Mesendoderm (in vitro differentiated cells): Measurements from ENCODE around the gene SBNO2.
A peak's percentile ranks its signal among the peaks of the same experiment; 100 is the strongest.

ENCODE experiments used
- DNase-seq: peaks from one replicate; pipeline ENCODE4 v3.0.0; 2013
- H2AK5ac ChIP-seq: 2 replicates; pipeline ENCODE4 v1.6.1; 2013; ENCODE audit warnings: low read length, inconsistent platforms
- H2BK120ac ChIP-seq: 2 replicates; pipeline ENCODE4 v1.6.1; 2013; ENCODE audit warnings: low read depth, mild to moderate bottlenecking, low read length, moderate library complexity, mixed read lengths
- H2BK15ac ChIP-seq: replicated peaks from 2 replicates; pipeline ENCODE4 v1.6.1; 2013; ENCODE audit warnings: low read depth, mild to moderate bottlenecking, moderate library complexity
- H2BK5ac ChIP-seq: 2 replicates; pipeline ENCODE4 v1.6.1; 2013; ENCODE audit warnings: low read length, inconsistent platforms
- H3K18ac ChIP-seq: 2 replicates; pipeline ENCODE4 v1.6.1; 2013; ENCODE audit warnings: mild to moderate bottlenecking, low read length, mixed read lengths
- H3K23ac ChIP-seq: one replicate; pipeline ENCODE4 v1.6.1; 2013; ENCODE audit warnings: low read length
- H3K27ac ChIP-seq: 2 replicates; pipeline ENCODE4 v1.5.1; 2013; ENCODE audit warnings: low read depth, mild to moderate bottlenecking, inconsistent platforms, low read length, moderate library complexity
- H3K27me3 ChIP-seq: 2 replicates; pipeline ENCODE4 v1.6.1; 2013; ENCODE audit warnings: low read length, control low read depth, mild to moderate bottlenecking, inconsistent platforms; ENCODE audit not compliant: insufficient read depth, poor library complexity
- H3K36me3 ChIP-seq: 2 replicates; pipeline ENCODE4 v1.6.1; 2013; ENCODE audit warnings: low read length, inconsistent platforms; ENCODE audit not compliant: control insufficient read depth, insufficient read depth
- H3K4ac ChIP-seq: one replicate; pipeline ENCODE4 v1.6.1; 2013; ENCODE audit warnings: low read depth, mild to moderate bottlenecking, low read length, moderate library complexity
- H3K4me1 ChIP-seq: 2 replicates; pipeline ENCODE4 v1.6.1; 2013; ENCODE audit warnings: low read depth, low read length, inconsistent platforms; ENCODE audit not compliant: control insufficient read depth
- H3K4me2 ChIP-seq: 2 replicates; pipeline ENCODE4 v1.6.1; 2013; ENCODE audit warnings: low read length
- H3K4me3 ChIP-seq: 2 replicates; pipeline ENCODE4 v1.5.1; 2013; ENCODE audit warnings: mild to moderate bottlenecking, low read length
- H3K56ac ChIP-seq: one replicate; pipeline ENCODE4 v1.6.1; 2013; ENCODE audit warnings: low read length
- H3K79me1 ChIP-seq: 2 replicates; pipeline ENCODE4 v1.6.1; 2013; ENCODE audit warnings: low read length, inconsistent platforms
- H3K79me2 ChIP-seq: 2 replicates; pipeline ENCODE4 v1.6.1; 2013; ENCODE audit warnings: mild to moderate bottlenecking, low read length; ENCODE audit not compliant: control insufficient read depth, insufficient read depth
- H3K9ac ChIP-seq: 2 replicates; pipeline ENCODE4 v1.6.1; 2013; ENCODE audit warnings: low read length, inconsistent platforms
- H4K5ac ChIP-seq: one replicate; pipeline ENCODE4 v1.6.1; 2013; ENCODE audit warnings: low read length
- H4K8ac ChIP-seq: one replicate; pipeline ENCODE4 v1.6.1; 2013; ENCODE audit warnings: low read depth, mild to moderate bottlenecking, control low read depth, low read length, moderate library complexity
- WGBS: extraction: QIAGEN DNeasy Blood & Tissue Kit; methylation state at CpG from one replicate; pipeline ENCODE4 v1.1.7; 2013; ENCODE audit warnings: low lambda C conversion rate, missing lambda C conversion rate; ENCODE audit not compliant: insufficient coverage; ENCODE audit errors: extremely low coverage; 5-methylcytosine and 5-hydroxymethylcytosine counted together

SBNO2 gene

GRCh38 chr19:1107661-1108261 is 66.3 kb downstream of the SBNO2 start:
- Histone ChIP-seq H3K79me2 (peaks cover 4% of the 10 kb centered on the region), H3K18ac (no peak overlapping the region)
- no CpG with 5 or more reads among the region's 25 CpGs for WGBS

GRCh38 chr19:1106841-1107660 is 67.0 kb downstream of the SBNO2 start:
- Histone ChIP-seq H3K36me3 (peaks cover 2% of the 10 kb centered on the region), H2BK15ac (no peak overlapping the region), H3K27me3 (no peaks in the 10 kb centered on the region), H4K8ac (no peak overlapping the region), H3K79me2 (peaks cover 4% of the 10 kb centered on the region), H4K5ac (no peak overlapping the region), H3K79me1 (no peaks in the 10 kb centered on the region), H3K18ac (no peak overlapping the region), H3K23ac (no peak overlapping the region), H3K4me2 (no peak overlapping the region), H2AK5ac (no peak overlapping the region), H3K56ac (no peak overlapping the region), H3K9ac (no peak overlapping the region), H3K27ac (peak overlapping the region; percentile 8), H2BK5ac (no peak overlapping the region), H3K4ac (no peak overlapping the region), H3K4me1 (no peaks in the 10 kb centered on the region), H3K4me3 (no peak overlapping the region), H2BK120ac (no peak overlapping the region)
- DNase-seq, result peak; percentile 63
- no CpG with 5 or more reads among the region's 17 CpGs for WGBS

More at GRCh38 chr19:1107661-1108261, 66.3 kb downstream of the SBNO2 start:
- Histone ChIP-seq H3K4me3 (no peak overlapping the region), H3K4me1 (no peaks in the 10 kb centered on the region), H2BK5ac (no peak overlapping the region), H3K79me1 (no peaks in the 10 kb centered on the region), H3K27ac (no peak overlapping the region), H3K4me2 (no peak overlapping the region), H3K36me3 (peaks cover 2% of the 10 kb centered on the region), H4K8ac (no peak overlapping the region), H2AK5ac (no peak overlapping the region), H3K9ac (no peak overlapping the region), H3K4ac (no peak overlapping the region), H3K27me3 (no peaks in the 10 kb centered on the region), H2BK120ac (no peak overlapping the region), H3K23ac (no peak overlapping the region), H2BK15ac (no peak overlapping the region), H4K5ac (no peak overlapping the region), H3K56ac (no peak overlapping the region)
- no peak for DNase-seq

- Histone ChIP-seq H4K5ac (no peak overlapping the region), H2AK5ac (no peak overlapping the region), H3K79me2 (peaks cover 4% of the 10 kb centered on the region), H3K4me1 (peaks cover 3% of the 10 kb centered on the region), H2BK120ac (no peak overlapping the region), H2BK5ac (no peak overlapping the region), H3K27me3 (no peaks in the 10 kb centered on the region), H3K4me3 (no peak overlapping the region), H3K9ac (no peak overlapping the region), H3K4me2 (no peak overlapping the region), H3K56ac (no peak overlapping the region), H4K8ac (no peak overlapping the region), H3K27ac (no peak overlapping the region), H3K4ac (no peak overlapping the region), H2BK15ac (no peak overlapping the region), H3K18ac (no peak overlapping the region), H3K36me3 (peaks cover 2% of the 10 kb centered on the region), H3K79me1 (no peaks in the 10 kb centered on the region), H3K23ac (no peak overlapping the region)
- WGBS, result no CpG with 5 or more reads among the region's 32 CpGs
- DNase-seq, result no peak
Observed at GRCh38 chr19:1105873-1106840, 67.9 kb downstream of the SBNO2 start.

- Histone ChIP-seq H3K9ac (peak overlapping the region; percentile 92), H3K4ac (no peak overlapping the region), H2BK5ac (no peak overlapping the region), H3K27ac (peak overlapping the region; percentile 99), H4K5ac (no peak overlapping the region), H2BK120ac (no peak overlapping the region), H3K36me3 (peaks cover 2% of the 10 kb centered on the region), H3K4me3 (peak overlapping the region; percentile 66), H2BK15ac (no peak overlapping the region), H3K27me3 (no peaks in the 10 kb centered on the region), H4K8ac (no peak overlapping the region), H3K56ac (peak overlapping the region; percentile 99), H3K4me1 (peaks cover 3% of the 10 kb centered on the region), H3K79me1 (no peaks in the 10 kb centered on the region), H2AK5ac (no peak overlapping the region), H3K18ac (peak overlapping the region; percentile 97), H3K4me2 (peak overlapping the region; percentile 96), H3K79me2 (peaks cover 4% of the 10 kb centered on the region), H3K23ac (no peak overlapping the region)
- WGBS, result no CpG with 5 or more reads among the region's 69 CpGs
- DNase-seq, result peak; percentile 61
Observed at GRCh38 chr19:1105008-1105872, 68.8 kb downstream of the SBNO2 start.
